HepG2 (cell line): Measurements from ENCODE around the gene COMMD4. TPM values are rescaled to one million over a fixed set of nuclear protein-coding genes. Genes with fewer than 3 reads are reported as not detected.

Experiments used
- ATF1 ChIP-seq: IDR thresholded peaks from 2 replicates; pipeline ENCODE4 v1.6.1; 2016; ENCODE audit warnings: mild to moderate bottlenecking, control low read depth
- CREB1 ChIP-seq, 2 experiments: fragments of 450-650 bp in 1 of 2; IDR thresholded peaks; 2 replicates each; pipeline ENCODE4 v1.6.1; 2016 to 2017; ENCODE audit warnings: control low read depth in 1 of 2, mild to moderate bottlenecking in 1 of 2, missing compliant biosample characterization in 1 of 2, missing genetic modification characterization in 1 of 2
- MAFK ChIP-seq, 2 experiments: IDR thresholded peaks in 1 of 2; conservative IDR thresholded peaks in 1 of 2; 2 replicates each; pipeline ENCODE4 v1.6.1; 2011; ENCODE audit warnings: improper control_type of control experiment in 2 of 2, low read length in 2 of 2
- SETDB1 ChIP-seq: sonication (generic); formaldehyde crosslinking; IDR thresholded peaks from 2 replicates; pipeline ENCODE4 v1.5.1; 2020; ENCODE audit warnings: missing genetic modification reagents, mild to moderate bottlenecking, borderline replicate concordance
- SNAPC2 ChIP-seq: sonication (generic); formaldehyde crosslinking; IDR thresholded peaks from 2 replicates; pipeline ENCODE4 v1.8.1; 2022; ENCODE audit warnings: mild to moderate bottlenecking, missing genetic modification reagents
- SP1 ChIP-seq, 2 experiments: fragments of 450-650 bp in 1 of 2; sonication (generic) in 1 of 2; formaldehyde crosslinking in 1 of 2; IDR thresholded peaks; 2 replicates each; pipeline versions ENCODE4 v1.4.0 to v1.6.1; 2016 to 2020; ENCODE audit warnings: missing genetic modification reagents in 1 of 2
- TEAD2 ChIP-seq: sonication (generic); formaldehyde crosslinking; IDR thresholded peaks from 2 replicates; pipeline ENCODE4 v1.9.0; 2021; ENCODE audit warnings: missing genetic modification reagents
- ZBTB42 ChIP-seq: sonication (generic); formaldehyde crosslinking; IDR thresholded peaks from 2 replicates; pipeline ENCODE4 v1.5.0; 2020; ENCODE audit warnings: mild to moderate bottlenecking, missing genetic modification reagents
- ZNF101 ChIP-seq: sonication (generic); formaldehyde crosslinking; IDR thresholded peaks from 2 replicates; pipeline ENCODE4 v1.4.0; 2020; ENCODE audit warnings: mild to moderate bottlenecking, low read depth, missing genetic modification reagents, borderline replicate concordance
- ZNF136 ChIP-seq: sonication (generic); formaldehyde crosslinking; IDR thresholded peaks from 2 replicates; pipeline ENCODE4 v1.8.1; 2022; ENCODE audit warnings: low read depth, mild to moderate bottlenecking, moderate library complexity, missing genetic modification reagents
- ZNF256 ChIP-seq: sonication (generic); formaldehyde crosslinking; conservative IDR thresholded peaks from 2 replicates; pipeline ENCODE4 v1.4.0; 2020; ENCODE audit warnings: missing genetic modification reagents
- ZNF432 ChIP-seq: sonication (generic); formaldehyde crosslinking; IDR thresholded peaks from 2 replicates; pipeline ENCODE4 v1.5.0; 2020; ENCODE audit warnings: missing genetic modification reagents, mild to moderate bottlenecking, borderline replicate concordance
- ZNF446 ChIP-seq: sonication (generic); formaldehyde crosslinking; IDR thresholded peaks from 2 replicates; pipeline ENCODE4 v1.5.0; 2020; ENCODE audit warnings: mild to moderate bottlenecking, missing genetic modification reagents
- ZNF451 ChIP-seq: sonication (generic); formaldehyde crosslinking; IDR thresholded peaks from 2 replicates; pipeline ENCODE4 v1.5.0; 2020; ENCODE audit warnings: mild to moderate bottlenecking, missing genetic modification reagents
- ZNF563 ChIP-seq: sonication (generic); formaldehyde crosslinking; IDR thresholded peaks from 2 replicates; pipeline ENCODE4 v1.8.0; 2022; ENCODE audit warnings: mild to moderate bottlenecking, moderate library complexity, missing genetic modification reagents
- ZNF614 ChIP-seq: IDR thresholded peaks from 2 replicates; pipeline ENCODE4 v1.6.1; 2018; ENCODE audit warnings: missing biosample characterization, missing genetic modification reagents, inconsistent platforms, borderline replicate concordance
- ZNF644 ChIP-seq: IDR thresholded peaks from 2 replicates; pipeline ENCODE4 v1.6.1; 2016; ENCODE audit warnings: low read depth
- ZNF724P ChIP-seq: sonication (generic); formaldehyde crosslinking; IDR thresholded peaks from 2 replicates; pipeline ENCODE4 v1.8.0; 2022; ENCODE audit warnings: missing genetic modification reagents, borderline replicate concordance
- ZNF766 ChIP-seq: sonication (generic); formaldehyde crosslinking; IDR thresholded peaks from 2 replicates; pipeline ENCODE4 v1.5.0; 2020; ENCODE audit warnings: missing genetic modification reagents, borderline replicate concordance
- ZNF768 ChIP-seq: sonication (generic); formaldehyde crosslinking; IDR thresholded peaks from 2 replicates; pipeline ENCODE4 v1.4.0; 2020; ENCODE audit warnings: missing genetic modification reagents
- ZNF788 ChIP-seq: sonication (generic); formaldehyde crosslinking; IDR thresholded peaks from 2 replicates; pipeline ENCODE4 v1.5.0; 2020; ENCODE audit warnings: mild to moderate bottlenecking, missing genetic modification reagents, borderline replicate concordance
- polyA plus RNA-seq, 8 experiments: library from polyadenylated mRNA; depleted of rRNA in 3 of 8; stranded (reverse) in 7 of 8; unstranded in 1 of 8; fragments of >200 nt; fragmentation: Illumina TruSeq in 4 of 8; extraction: Trizol in 4 of 8; gene quantifications; 2 replicates each; pipeline versions ENCODE4 v1.2.1 to v1.2.3, GENCODE V29; 2011 to 2016; ENCODE audit warnings: low read depth in 4 of 8, missing spikeins in 1 of 8, mixed read lengths in 1 of 8; ENCODE audit not compliant: insufficient read depth in 1 of 8
- total RNA-seq, 5 experiments: library from RNA; depleted of rRNA; stranded (reverse); fragments of >200 nt; fragmentation: Illumina TruSeq; extraction: Trizol; gene quantifications; 2 replicates each; pipeline ENCODE4 v1.2.3, GENCODE V29; 2016; ENCODE audit warnings: low read depth in 1 of 5
- TF ChIP-seq, protein P1 (sequence below): sonication (generic); formaldehyde crosslinking; IDR thresholded peaks from 2 replicates; pipeline ENCODE4 v1.5.1; 2020; ENCODE audit warnings: mild to moderate bottlenecking, moderate library complexity, missing genetic modification reagents
- TF ChIP-seq, protein P2 (sequence below): sonication (generic); formaldehyde crosslinking; IDR thresholded peaks from 2 replicates; pipeline ENCODE4 v1.4.0; 2020; ENCODE audit warnings: missing genetic modification reagents
- TF ChIP-seq, protein P3 (sequence below), 2 experiments: fragments of 450-650 bp in 1 of 2; sonication (generic) in 1 of 2; formaldehyde crosslinking; IDR thresholded peaks; 2 replicates each; pipeline versions ENCODE4 v1.5.0 to v1.8.0; 2020 to 2022; ENCODE audit warnings: mild to moderate bottlenecking in 1 of 2, missing genetic modification reagents in 1 of 2
- TF ChIP-seq, protein P4 (sequence below): sonication (generic); formaldehyde crosslinking; IDR thresholded peaks from 2 replicates; pipeline ENCODE4 v1.4.0; 2020; ENCODE audit warnings: missing genetic modification reagents

The COMMD4 gene
- total and polyA plus RNA-seq, 2 of the 13 experiments (the other 11 are each of a cell fraction or from before 2014, with no cell fraction given): 45.8 to 89.9 TPM

DNA sequence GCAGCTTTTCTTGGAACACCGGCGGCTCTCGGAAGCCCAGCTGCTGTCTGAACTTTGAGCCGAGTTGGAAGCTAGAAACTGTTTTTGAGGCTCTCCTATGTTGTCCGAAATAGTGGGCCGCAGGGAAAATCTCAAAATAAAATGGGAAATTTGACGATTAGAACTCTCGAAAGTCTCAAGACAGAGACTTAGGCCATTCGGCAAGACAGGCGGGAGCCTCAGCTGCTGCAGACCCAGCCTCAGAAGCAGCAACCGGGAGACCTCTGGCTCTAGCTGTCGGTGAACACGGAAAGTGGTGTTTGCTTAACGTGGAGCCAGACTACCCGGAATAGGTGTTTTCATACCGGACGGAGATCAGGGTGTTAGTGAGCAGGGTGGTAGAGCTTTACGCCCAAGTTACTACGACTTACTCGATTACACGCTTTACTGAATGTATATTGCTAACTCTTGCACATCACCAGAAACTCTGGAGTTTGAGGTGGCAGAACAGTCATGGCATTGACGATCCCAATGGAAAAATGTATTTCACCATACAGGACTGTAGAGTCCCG is 32.9 kb downstream of the COMMD4 start (continued):
- TF ChIP-seq ZNF768 (no peak), ZNF446 (CRISPR knock-in tag) (no peak), MAFK (conservative IDR thresholded peaks at IDR 0.05 in 1 of 2, IDR thresholded peaks at IDR 0.05 in 1 of 2; ENCODE audit: low read length in 2 of 2) (no peak), ZNF563 (no peak), TEAD2 (CRISPR knock-in tag) (no peak), ZNF644 (CRISPR knock-in tag) (no peak), ZBTB42 (CRISPR knock-in tag) (0 out of 2 replicates have a peak, but pooled peaks have one; percentile 18), SNAPC2 (CRISPR knock-in tag) (no peak), ZNF256 (CRISPR knock-in tag) (no peak), ZNF101 (no peak), ATF1 (CRISPR knock-in tag) (no peak), SP1 (IDR thresholded peaks at IDR 0.05) (no peak), SP1 (CRISPR knock-in tag; IDR thresholded peaks at IDR 0.05) (no peak), ZNF724P (no peak; the same call in 1 of the 2 replicates), ZNF136 (CRISPR knock-in tag) (no peak; the same call in 1 of the 2 replicates), ZNF432 (no peak), ZNF451 (CRISPR knock-in tag) (no peak), ZNF614 (no peak), CREB1 (IDR thresholded peaks at IDR 0.05) (no peak), CREB1 (CRISPR knock-in tag; IDR thresholded peaks at IDR 0.05) (peak; percentile 72), ZNF766 (CRISPR knock-in tag) (no peak), SETDB1 (CRISPR knock-in tag) (no peak), ZNF788 (CRISPR knock-in tag) (no peak)
- TF ChIP-seq, protein P1, sequence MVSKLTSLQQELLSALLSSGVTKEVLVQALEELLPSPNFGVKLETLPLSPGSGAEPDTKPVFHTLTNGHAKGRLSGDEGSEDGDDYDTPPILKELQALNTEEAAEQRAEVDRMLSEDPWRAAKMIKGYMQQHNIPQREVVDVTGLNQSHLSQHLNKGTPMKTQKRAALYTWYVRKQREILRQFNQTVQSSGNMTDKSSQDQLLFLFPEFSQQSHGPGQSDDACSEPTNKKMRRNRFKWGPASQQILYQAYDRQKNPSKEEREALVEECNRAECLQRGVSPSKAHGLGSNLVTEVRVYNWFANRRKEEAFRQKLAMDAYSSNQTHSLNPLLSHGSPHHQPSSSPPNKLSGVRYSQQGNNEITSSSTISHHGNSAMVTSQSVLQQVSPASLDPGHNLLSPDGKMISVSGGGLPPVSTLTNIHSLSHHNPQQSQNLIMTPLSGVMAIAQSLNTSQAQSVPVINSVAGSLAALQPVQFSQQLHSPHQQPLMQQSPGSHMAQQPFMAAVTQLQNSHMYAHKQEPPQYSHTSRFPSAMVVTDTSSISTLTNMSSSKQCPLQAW (CRISPR knock-in tag): peak; percentile 88
- TF ChIP-seq, protein P2, sequence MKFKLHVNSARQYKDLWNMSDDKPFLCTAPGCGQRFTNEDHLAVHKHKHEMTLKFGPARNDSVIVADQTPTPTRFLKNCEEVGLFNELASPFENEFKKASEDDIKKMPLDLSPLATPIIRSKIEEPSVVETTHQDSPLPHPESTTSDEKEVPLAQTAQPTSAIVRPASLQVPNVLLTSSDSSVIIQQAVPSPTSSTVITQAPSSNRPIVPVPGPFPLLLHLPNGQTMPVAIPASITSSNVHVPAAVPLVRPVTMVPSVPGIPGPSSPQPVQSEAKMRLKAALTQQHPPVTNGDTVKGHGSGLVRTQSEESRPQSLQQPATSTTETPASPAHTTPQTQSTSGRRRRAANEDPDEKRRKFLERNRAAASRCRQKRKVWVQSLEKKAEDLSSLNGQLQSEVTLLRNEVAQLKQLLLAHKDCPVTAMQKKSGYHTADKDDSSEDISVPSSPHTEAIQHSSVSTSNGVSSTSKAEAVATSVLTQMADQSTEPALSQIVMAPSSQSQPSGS: no peak
- TF ChIP-seq, protein P3, sequence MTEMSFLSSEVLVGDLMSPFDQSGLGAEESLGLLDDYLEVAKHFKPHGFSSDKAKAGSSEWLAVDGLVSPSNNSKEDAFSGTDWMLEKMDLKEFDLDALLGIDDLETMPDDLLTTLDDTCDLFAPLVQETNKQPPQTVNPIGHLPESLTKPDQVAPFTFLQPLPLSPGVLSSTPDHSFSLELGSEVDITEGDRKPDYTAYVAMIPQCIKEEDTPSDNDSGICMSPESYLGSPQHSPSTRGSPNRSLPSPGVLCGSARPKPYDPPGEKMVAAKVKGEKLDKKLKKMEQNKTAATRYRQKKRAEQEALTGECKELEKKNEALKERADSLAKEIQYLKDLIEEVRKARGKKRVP (CRISPR knock-in tag; IDR thresholded peaks at IDR 0.05): peak in 1 of 2 experiments; percentile 8; a peak in 1 of 4 replicates
- TF ChIP-seq, protein P4, sequence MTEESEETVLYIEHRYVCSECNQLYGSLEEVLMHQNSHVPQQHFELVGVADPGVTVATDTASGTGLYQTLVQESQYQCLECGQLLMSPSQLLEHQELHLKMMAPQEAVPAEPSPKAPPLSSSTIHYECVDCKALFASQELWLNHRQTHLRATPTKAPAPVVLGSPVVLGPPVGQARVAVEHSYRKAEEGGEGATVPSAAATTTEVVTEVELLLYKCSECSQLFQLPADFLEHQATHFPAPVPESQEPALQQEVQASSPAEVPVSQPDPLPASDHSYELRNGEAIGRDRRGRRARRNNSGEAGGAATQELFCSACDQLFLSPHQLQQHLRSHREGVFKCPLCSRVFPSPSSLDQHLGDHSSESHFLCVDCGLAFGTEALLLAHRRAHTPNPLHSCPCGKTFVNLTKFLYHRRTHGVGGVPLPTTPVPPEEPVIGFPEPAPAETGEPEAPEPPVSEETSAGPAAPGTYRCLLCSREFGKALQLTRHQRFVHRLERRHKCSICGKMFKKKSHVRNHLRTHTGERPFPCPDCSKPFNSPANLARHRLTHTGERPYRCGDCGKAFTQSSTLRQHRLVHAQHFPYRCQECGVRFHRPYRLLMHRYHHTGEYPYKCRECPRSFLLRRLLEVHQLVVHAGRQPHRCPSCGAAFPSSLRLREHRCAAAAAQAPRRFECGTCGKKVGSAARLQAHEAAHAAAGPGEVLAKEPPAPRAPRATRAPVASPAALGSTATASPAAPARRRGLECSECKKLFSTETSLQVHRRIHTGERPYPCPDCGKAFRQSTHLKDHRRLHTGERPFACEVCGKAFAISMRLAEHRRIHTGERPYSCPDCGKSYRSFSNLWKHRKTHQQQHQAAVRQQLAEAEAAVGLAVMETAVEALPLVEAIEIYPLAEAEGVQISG (CRISPR knock-in tag): no peak
